ENCODE data around the gene LRP1B. TPM values are rescaled to one million over a fixed set of nuclear protein-coding genes. Genes with fewer than 3 reads are reported as not detected.

LRP1B gene
- total RNA-seq, 4 donors from 2014 or later, result 1.2 to 3.3 (median 2.6) TPM

- 82 to 84% methylated on average over 1 of the region's 1 CpG for WGBS, 2 donors
- no peaks in the 10 kb centered on the region for H3K36me3 ChIP-seq
- no peak for TF ChIP-seq POLR2A (IDR thresholded peaks at IDR 0.05)
Observed at GRCh38 chr2:140276661-140277060, 1854.2 kb downstream of the LRP1B start.

GRCh38 chr2:140275427-140275826, 1855.4 kb downstream of the LRP1B start:
- H3K4me3 ChIP-seq, result no peak overlapping the region
- no peaks in the 10 kb centered on the region for H3K36me3 ChIP-seq
- no peak overlapping the region for H3K27ac ChIP-seq
- no peaks in the 10 kb centered on the region for H3K4me1 ChIP-seq
- no peak for TF ChIP-seq CTCF (IDR thresholded peaks at IDR 0.05)
- no peak for TF ChIP-seq EP300 (IDR thresholded peaks at IDR 0.05)
- TF ChIP-seq POLR2A (IDR thresholded peaks at IDR 0.05), result no peak
- no peak for DNase-seq (ENCODE audit: low spot score in 2 of 2)
- WGBS, 2 donors, result 87 to 88% methylated on average over 7 of the region's 7 CpGs
- H3K27me3 ChIP-seq, result no peaks in the 10 kb centered on the region
- no peaks in the 10 kb centered on the region for H3K9me3 ChIP-seq

More at GRCh38 chr2:140276661-140277060, 1854.2 kb downstream of the LRP1B start:
- Histone ChIP-seq H3K4me3 (no peak overlapping the region), H3K27ac (no peak overlapping the region), H3K27me3 (no peaks in the 10 kb centered on the region), H3K9me3 (no peaks in the 10 kb centered on the region), H3K4me1 (no peaks in the 10 kb centered on the region)
- DNase-seq (ENCODE audit: low spot score in 2 of 2), result no peak

- no peak overlapping the region for H3K4me3 ChIP-seq
- no peaks in the 10 kb centered on the region for H3K9me3 ChIP-seq
- DNase-seq (ENCODE audit: low spot score in 2 of 2), result no peak
- H3K27me3 ChIP-seq, result no peaks in the 10 kb centered on the region
- H3K27ac ChIP-seq, result no peak overlapping the region
- no peaks in the 10 kb centered on the region for H3K36me3 ChIP-seq
- 61 to 69% methylated on average over 5 of the region's 5 CpGs for WGBS, 2 donors
- TF ChIP-seq EP300 (IDR thresholded peaks at IDR 0.05) (no peak), CTCF (IDR thresholded peaks at IDR 0.05) (no peak), POLR2A (IDR thresholded peaks at IDR 0.05) (no peak)
- no peaks in the 10 kb centered on the region for H3K4me1 ChIP-seq
Observed at GRCh38 chr2:140274891-140275290, 1855.9 kb downstream of the LRP1B start.

GRCh38 chr2:140273958-140274357, 1856.9 kb downstream of the LRP1B start:
- no peak for DNase-seq (ENCODE audit: low spot score in 2 of 2)
- no peaks in the 10 kb centered on the region for H3K9me3 ChIP-seq
- WGBS, 2 donors, result 86 to 91% methylated on average over 2 of the region's 2 CpGs
- no peaks in the 10 kb centered on the region for H3K27me3 ChIP-seq
- no peaks in the 10 kb centered on the region for H3K4me1 ChIP-seq
- no peaks in the 10 kb centered on the region for H3K36me3 ChIP-seq
- no peak for TF ChIP-seq POLR2A (IDR thresholded peaks at IDR 0.05)
- TF ChIP-seq EP300 (IDR thresholded peaks at IDR 0.05), result no peak
- TF ChIP-seq CTCF (IDR thresholded peaks at IDR 0.05), result no peak
- no peak overlapping the region for H3K4me3 ChIP-seq
- no peak overlapping the region for H3K27ac ChIP-seq

GRCh38 chr2:140273408-140273807, 1857.4 kb downstream of the LRP1B start:
- TF ChIP-seq CTCF (IDR thresholded peaks at IDR 0.05) (no peak), EP300 (IDR thresholded peaks at IDR 0.05) (no peak), POLR2A (IDR thresholded peaks at IDR 0.05) (no peak)
- Histone ChIP-seq H3K4me1 (no peaks in the 10 kb centered on the region), H3K27ac (no peak overlapping the region), H3K36me3 (no peaks in the 10 kb centered on the region), H3K27me3 (no peaks in the 10 kb centered on the region), H3K4me3 (no peak overlapping the region), H3K9me3 (no peaks in the 10 kb centered on the region)
- no peak for DNase-seq (ENCODE audit: low spot score in 2 of 2)
- WGBS, 2 donors, result 82 to 84% methylated on average over 4 of the region's 4 CpGs

GRCh38 chr2:140270224-140270623, 1860.6 kb downstream of the LRP1B start:
- Histone ChIP-seq H3K4me1 (no peaks in the 10 kb centered on the region), H3K27ac (no peak overlapping the region), H3K9me3 (no peaks in the 10 kb centered on the region), H3K27me3 (no peaks in the 10 kb centered on the region), H3K36me3 (no peaks in the 10 kb centered on the region), H3K4me3 (no peak overlapping the region)
- DNase-seq (ENCODE audit: low spot score in 2 of 2), result no peak
- WGBS, 2 donors, result 50 to 53% methylated on average over 1 of the region's 1 CpG
- TF ChIP-seq POLR2A (IDR thresholded peaks at IDR 0.05) (no peak), CTCF (IDR thresholded peaks at IDR 0.05) (no peak), EP300 (IDR thresholded peaks at IDR 0.05) (no peak)

Data from tibial nerve (tissue), 4 donors.